Naive thymus-derived CD8-positive, alpha-beta T cell (primary cell): ENCODE data around the gene EQTN. TPM values are rescaled to one million over a fixed set of nuclear protein-coding genes. Genes with fewer than 3 reads are reported as not detected.

Experiments
- ATAC-seq, 2 donors: fragments of 150-1000 bp; cut with Tn5 transposase in 1 of 2; sonication (Bioruptor Pico), chemical (Tn5 transposase) in 1 of 2; 1 replicate in 1 of 2; 2 replicates in 1 of 2; pipeline ENCODE4 v1.10.0; 2021; ENCODE audit warnings: mild to moderate bottlenecking in 2 of 2, moderate library complexity in 2 of 2
- POLR2A ChIA-PET: fragments of 350-600 bp; sonication (Branson Sonifier 250); formaldehyde crosslinking; loops from one replicate; lab custom pipeline; 2021; ENCODE audit warnings: antibody characterized with exemption; lab: Charles Lee
- DNase-seq, 10 donors: peaks; one replicate each; pipeline versions ENCODE4 v3.0.0 to v3.0.0-alpha.2; 2020 to 2022
- H3K27ac Mint-ChIP-seq, 10 donors: one replicate each; pipeline ENCODE4 v1.8.0; 2020 to 2022; ENCODE audit warnings: mild to moderate bottlenecking in 10 of 10, mixed read lengths in 10 of 10, moderate library complexity in 4 of 10, inconsistent platforms in 1 of 10
- H3K27me3 Mint-ChIP-seq, 5 donors: one replicate each; pipeline ENCODE4 v1.8.0; 2021 to 2022; ENCODE audit warnings: mixed read lengths in 5 of 5
- H3K36me3 Mint-ChIP-seq, 3 donors: one replicate each; pipeline ENCODE4 v1.8.0; 2020 to 2022; ENCODE audit warnings: mixed read lengths in 3 of 3, mild to moderate bottlenecking in 2 of 3, inconsistent platforms in 1 of 3
- H3K4me1 Mint-ChIP-seq, 4 donors: one replicate each; pipeline ENCODE4 v1.8.0; 2021 to 2022; ENCODE audit warnings: mixed read lengths in 4 of 4
- H3K4me3 Mint-ChIP-seq, 10 donors: one replicate each; pipeline ENCODE4 v1.8.0; 2020 to 2022; ENCODE audit warnings: mild to moderate bottlenecking in 10 of 10, mixed read lengths in 10 of 10, moderate library complexity in 6 of 10, inconsistent platforms in 1 of 10
- H3K9me3 Mint-ChIP-seq, 9 donors: one replicate each; pipeline ENCODE4 v1.8.0; 2020 to 2022; ENCODE audit warnings: mixed read lengths in 9 of 9, mild to moderate bottlenecking in 3 of 9, inconsistent platforms in 1 of 9, moderate library complexity in 1 of 9
- polyA plus RNA-seq, 3 donors: library from polyadenylated mRNA; unstranded; fragments of 300-500 nt; fragmentation: Illumina TruSeq; gene quantifications; one replicate each; pipeline ENCODE4 v1.2.3, GENCODE V29; 2021
- total RNA-seq, 8 experiments: library from RNA in 2 of 8; stranded (reverse) in 2 of 8; gene quantifications; one replicate each; pipeline ENCODE4 v1.2.3 and lab custom pipeline; 2021 to 2026

The EQTN gene
- total and polyA plus RNA-seq, 5 experiments from 2014 or later: not detected

GRCh38 chr9:27333241-27334052, 36.5 kb upstream of the EQTN start:
- H3K36me3 Mint-ChIP-seq: no peaks in the 10 kb centered on the region
- H3K27ac Mint-ChIP-seq: no peak overlapping the region
- no peaks in the 10 kb centered on the region for H3K9me3 Mint-ChIP-seq
- peaks cover 0 to 5% (median 3%) of the 10 kb centered on the region in 4 donors for H3K4me1 Mint-ChIP-seq
- ATAC-seq (peak; percentile 54 to 58), DNase-seq (peak in 9 of 10 donors; percentile 12 to 67 (median 40))
- peaks cover 0 to 6% (median 0%) of the 10 kb centered on the region in 5 donors for H3K27me3 Mint-ChIP-seq
- no peak overlapping the region for H3K4me3 Mint-ChIP-seq
- POLR2A ChIA-PET: no interaction called here

- ATAC-seq (no peak), DNase-seq (no peak)
- Mint-ChIP-seq H3K27me3 (peaks cover 0 to 6% (median 2%) of the 10 kb centered on the region in 5 donors), H3K27ac (no peak overlapping the region), H3K36me3 (no peaks in the 10 kb centered on the region), H3K9me3 (no peaks in the 10 kb centered on the region), H3K4me3 (no peak overlapping the region), H3K4me1 (peaks cover 0 to 5% (median 1%) of the 10 kb centered on the region in 4 donors)
- POLR2A ChIA-PET: no interaction called here
Observed at GRCh38 chr9:27331393-27331792, 34.4 kb upstream of the EQTN start.

GRCh38 chr9:27329291-27329690, 32.3 kb upstream of the EQTN start:
- H3K9me3 Mint-ChIP-seq: peaks cover 0 to 2% (median 0%) of the 10 kb centered on the region in 9 donors
- POLR2A ChIA-PET: no interaction called here
- H3K4me1 Mint-ChIP-seq: peaks cover 0 to 5% (median 1%) of the 10 kb centered on the region in 4 donors
- no peak overlapping the region for H3K27ac Mint-ChIP-seq
- no peaks in the 10 kb centered on the region for H3K36me3 Mint-ChIP-seq
- DNase-seq (no peak), ATAC-seq (no peak)
- H3K4me3 Mint-ChIP-seq: no peak overlapping the region
- H3K27me3 Mint-ChIP-seq: peaks cover 0 to 14% (median 4%) of the 10 kb centered on the region in 5 donors

- H3K4me3 Mint-ChIP-seq: no peak overlapping the region
Observed at GRCh38 chr9:27328483-27328882, 31.5 kb upstream of the EQTN start.

GRCh38 chr9:27311184-27311583, 14.2 kb upstream of the EQTN start:
- Mint-ChIP-seq H3K4me1 (no peaks in the 10 kb centered on the region), H3K9me3 (no peaks in the 10 kb centered on the region), H3K4me3 (no peak overlapping the region), H3K27me3 (peaks cover 0 to 13% (median 4%) of the 10 kb centered on the region in 5 donors), H3K36me3 (no peaks in the 10 kb centered on the region), H3K27ac (no peak overlapping the region)
- DNase-seq (no peak), ATAC-seq (no peak)
- POLR2A ChIA-PET: no interaction called here

More at GRCh38 chr9:27328483-27328882, 31.5 kb upstream of the EQTN start:
- no peak for ATAC-seq
- no peaks in the 10 kb centered on the region for H3K36me3 Mint-ChIP-seq
- no peak for DNase-seq
- H3K9me3 Mint-ChIP-seq: peaks cover 0 to 3% (median 0%) of the 10 kb centered on the region in 9 donors
- H3K27ac Mint-ChIP-seq: no peak overlapping the region
- POLR2A ChIA-PET: no interaction called here
- peaks cover 2 to 14% (median 4%) of the 10 kb centered on the region in 5 donors for H3K27me3 Mint-ChIP-seq
- peaks cover 0 to 3% (median under 1%) of the 10 kb centered on the region in 4 donors for H3K4me1 Mint-ChIP-seq

GRCh38 chr9:27310582-27310981, 13.6 kb upstream of the EQTN start:
- Mint-ChIP-seq H3K4me3 (no peak overlapping the region), H3K9me3 (no peaks in the 10 kb centered on the region), H3K36me3 (no peaks in the 10 kb centered on the region), H3K27me3 (peaks cover 0 to 13% (median 4%) of the 10 kb centered on the region in 5 donors), H3K4me1 (no peaks in the 10 kb centered on the region), H3K27ac (no peak overlapping the region)
- POLR2A ChIA-PET: no interaction called here
- DNase-seq (no peak), ATAC-seq (no peak)

- H3K36me3 Mint-ChIP-seq: no peaks in the 10 kb centered on the region
- peaks cover 0 to 11% (median 1%) of the 10 kb centered on the region in 5 donors for H3K27me3 Mint-ChIP-seq
- DNase-seq: no peak
- POLR2A ChIA-PET: no interaction called here
- H3K4me3 Mint-ChIP-seq: no peak overlapping the region
- H3K4me1 Mint-ChIP-seq: no peaks in the 10 kb centered on the region
- ATAC-seq: no peak
- H3K9me3 Mint-ChIP-seq: no peaks in the 10 kb centered on the region
- H3K27ac Mint-ChIP-seq: no peak overlapping the region
Observed at GRCh38 chr9:27308691-27309390, 11.9 kb upstream of the EQTN start.

- POLR2A ChIA-PET: no interaction called here
- peaks cover 0 to 2% (median 0%) of the 10 kb centered on the region in 3 donors for H3K36me3 Mint-ChIP-seq
- no peak overlapping the region for H3K27ac Mint-ChIP-seq
- no peak for ATAC-seq
- H3K4me3 Mint-ChIP-seq: no peak overlapping the region
- H3K9me3 Mint-ChIP-seq: no peaks in the 10 kb centered on the region
- peaks cover 5 to 16% (median 5%) of the 10 kb centered on the region in 5 donors for H3K27me3 Mint-ChIP-seq
- no peak for DNase-seq
- no peaks in the 10 kb centered on the region for H3K4me1 Mint-ChIP-seq
Observed at GRCh38 chr9:27304521-27304920, 7.6 kb upstream of the EQTN start.

GRCh38 chr9:27303219-27303618, 6.3 kb upstream of the EQTN start:
- Mint-ChIP-seq H3K27me3 (peaks cover 5 to 16% (median 5%) of the 10 kb centered on the region in 5 donors), H3K36me3 (peaks cover 0 to 2% (median 0%) of the 10 kb centered on the region in 3 donors), H3K4me3 (no peak overlapping the region), H3K27ac (no peak overlapping the region), H3K4me1 (no peaks in the 10 kb centered on the region), H3K9me3 (no peaks in the 10 kb centered on the region)
- ATAC-seq: no peak
- no peak for DNase-seq
- POLR2A ChIA-PET: no interaction called here

- no peak for ATAC-seq
- peaks cover 0 to 2% (median 0%) of the 10 kb centered on the region in 4 donors for H3K4me1 Mint-ChIP-seq
- POLR2A ChIA-PET: no interaction called here
- H3K27ac Mint-ChIP-seq: no peak overlapping the region
- no peaks in the 10 kb centered on the region for H3K36me3 Mint-ChIP-seq
- H3K4me3 Mint-ChIP-seq: no peak overlapping the region
- H3K9me3 Mint-ChIP-seq: no peaks in the 10 kb centered on the region
- H3K27me3 Mint-ChIP-seq: peaks cover 1 to 8% (median 7%) of the 10 kb centered on the region in 5 donors
- DNase-seq: no peak
Observed at GRCh38 chr9:27293996-27294395, 3.0 kb downstream of the EQTN start.

- no peaks in the 10 kb centered on the region for H3K36me3 Mint-ChIP-seq
- no peak overlapping the region for H3K27ac Mint-ChIP-seq
- H3K4me3 Mint-ChIP-seq: no peak overlapping the region
- POLR2A ChIA-PET: no interaction called here
- peaks cover 4 to 16% (median 9%) of the 10 kb centered on the region in 5 donors for H3K27me3 Mint-ChIP-seq
- no peak for ATAC-seq
- no peaks in the 10 kb centered on the region for H3K9me3 Mint-ChIP-seq
- DNase-seq: no peak
- H3K4me1 Mint-ChIP-seq: peaks cover 0 to 2% (median 0%) of the 10 kb centered on the region in 4 donors
Observed at GRCh38 chr9:27292659-27293405, 4.1 kb downstream of the EQTN start.

- peaks cover 3 to 26% (median 9%) of the 10 kb centered on the region in 5 donors for H3K27me3 Mint-ChIP-seq
- no peaks in the 10 kb centered on the region for H3K36me3 Mint-ChIP-seq
- H3K27ac Mint-ChIP-seq: no peak overlapping the region
- H3K4me1 Mint-ChIP-seq: no peaks in the 10 kb centered on the region
- no peak overlapping the region for H3K4me3 Mint-ChIP-seq
- POLR2A ChIA-PET: no interaction called here
- no peaks in the 10 kb centered on the region for H3K9me3 Mint-ChIP-seq
- DNase-seq (no peak), ATAC-seq (no peak)
Observed at GRCh38 chr9:27291292-27291691, 5.7 kb downstream of the EQTN start.
